CD14-positive monocyte (primary cell): ENCODE results near the gene MAP2K1. TPM values are rescaled to one million over a fixed set of nuclear protein-coding genes. Genes with fewer than 3 reads are reported as not detected.

Experiments
- DNase-seq, 3 donors: peaks; one replicate each; pipeline ENCODE4 v3.0.0-alpha.2; 2011 to 2022
- H2AFZ ChIP-seq: 2 replicates; pipeline ENCODE4 v1.6.0; 2012; ENCODE audit warnings: mild to moderate bottlenecking, low read depth, low read length, inconsistent platforms; ENCODE audit not compliant: insufficient read depth, poor library complexity, severe bottlenecking
- H3K27ac ChIP-seq, 2 donors: 1 replicate in 1 of 2; 2 replicates in 1 of 2; pipeline ENCODE4 v1.5.1; 2012 to 2013; ENCODE audit warnings: low read length in 2 of 2, control low read depth in 1 of 2, inconsistent platforms in 1 of 2, low read depth in 1 of 2, mild to moderate bottlenecking in 1 of 2
- H3K27me3 ChIP-seq, 2 donors: one replicate each; pipeline versions ENCODE4 v1.6.0 to v1.6.1; 2011 to 2013; ENCODE audit warnings: low read length in 2 of 2; ENCODE audit not compliant: control insufficient read depth in 2 of 2, insufficient read depth in 2 of 2
- H3K36me3 ChIP-seq, 2 donors: replicated peaks in 1 of 2; 1 replicate in 1 of 2; 2 replicates in 1 of 2; pipeline versions ENCODE4 v1.5.1 to v1.6.1; 2012 to 2013; ENCODE audit warnings: low read length in 2 of 2, control low read depth in 1 of 2, inconsistent platforms in 1 of 2, mild to moderate bottlenecking in 1 of 2; ENCODE audit not compliant: insufficient read depth in 2 of 2, control insufficient read depth in 1 of 2
- H3K4me1 ChIP-seq, 2 donors: 1 replicate in 1 of 2; 2 replicates in 1 of 2; pipeline versions ENCODE4 v1.5.1 to v1.6.1; 2012 to 2013; ENCODE audit warnings: low read length in 2 of 2, control low read depth in 1 of 2, inconsistent platforms in 1 of 2, mild to moderate bottlenecking in 1 of 2, moderate library complexity in 1 of 2; ENCODE audit not compliant: insufficient read depth in 2 of 2, control insufficient read depth in 1 of 2
- H3K4me2 ChIP-seq: replicated peaks from 2 replicates; pipeline ENCODE3; 2012; ENCODE audit warnings: low read length, moderate library complexity, mild to moderate bottlenecking; ENCODE audit not compliant: poor library complexity, severe bottlenecking; ENCODE audit errors: extremely low read depth
- H3K4me3 ChIP-seq, 3 experiments: fragments of 200-600 bp in 1 of 3; sonication (generic) in 1 of 3; replicated peaks in 1 of 3; 1 replicate in 2 of 3; 2 replicates in 1 of 3; pipeline ENCODE4 v1.5.1; 2011 to 2013; ENCODE audit warnings: low read length in 3 of 3, mild to moderate bottlenecking in 3 of 3, control low read depth in 2 of 3, low read depth in 2 of 3, inconsistent platforms in 1 of 3, moderate library complexity in 1 of 3
- H3K79me2 ChIP-seq: 2 replicates; pipeline ENCODE4 v1.6.0; 2012; ENCODE audit warnings: mild to moderate bottlenecking, control low read depth, inconsistent platforms, low read length, moderate library complexity; ENCODE audit not compliant: insufficient read depth
- H3K9ac ChIP-seq: 2 replicates; pipeline ENCODE4 v1.6.0; 2017; ENCODE audit warnings: low read length, mild to moderate bottlenecking; ENCODE audit not compliant: insufficient read depth, poor library complexity, severe bottlenecking
- H3K9me3 ChIP-seq, 2 donors: replicated peaks in 1 of 2; 1 replicate in 1 of 2; 2 replicates in 1 of 2; pipeline versions ENCODE4 v1.5.1 to v1.6.1; 2012 to 2013; ENCODE audit warnings: low read length in 2 of 2, control low read depth in 1 of 2; ENCODE audit not compliant: control insufficient read depth in 1 of 2, insufficient read depth in 1 of 2
- H4K20me1 ChIP-seq: 2 replicates; pipeline ENCODE4 v1.6.0; 2012; ENCODE audit warnings: mild to moderate bottlenecking, low read length, control low read depth, moderate library complexity; ENCODE audit not compliant: insufficient read depth
- H3K27ac Mint-ChIP-seq, 7 donors: one replicate each; pipeline ENCODE4 v1.8.0; 2020; ENCODE audit warnings: mild to moderate bottlenecking in 7 of 7, mixed read lengths in 7 of 7, moderate library complexity in 6 of 7, inconsistent platforms in 2 of 7
- H3K27me3 Mint-ChIP-seq, 3 donors: one replicate each; pipeline ENCODE4 v1.8.0; 2021 to 2022; ENCODE audit warnings: low read depth in 3 of 3, mild to moderate bottlenecking in 3 of 3, mixed read lengths in 3 of 3, moderate library complexity in 3 of 3, inconsistent platforms in 1 of 3
- H3K36me3 Mint-ChIP-seq, 2 donors: one replicate each; pipeline ENCODE4 v1.8.0; 2020; ENCODE audit warnings: mixed read lengths in 2 of 2, inconsistent platforms in 1 of 2, mild to moderate bottlenecking in 1 of 2
- H3K4me1 Mint-ChIP-seq: one replicate; pipeline ENCODE4 v1.8.0; 2020; ENCODE audit warnings: mild to moderate bottlenecking, mixed read lengths
- H3K4me3 Mint-ChIP-seq, 2 donors: one replicate each; pipeline ENCODE4 v1.8.0; 2020; ENCODE audit warnings: mild to moderate bottlenecking in 2 of 2, mixed read lengths in 2 of 2, moderate library complexity in 1 of 2
- H3K9me3 Mint-ChIP-seq, 7 donors: one replicate each; pipeline ENCODE4 v1.8.0; 2020 to 2022; ENCODE audit warnings: mixed read lengths in 7 of 7, mild to moderate bottlenecking in 6 of 7, moderate library complexity in 6 of 7, inconsistent platforms in 2 of 7
- WGBS: methylation state at CpG from one replicate; pipeline ENCODE4 v1.1.5; 2013; ENCODE audit warnings: missing lambda C conversion rate; ENCODE audit not compliant: insufficient coverage; 5-methylcytosine and 5-hydroxymethylcytosine counted together
- intact Hi-C, 2 donors: fragments of 100-400 bp; cut with micrococcal nuclease; formaldehyde crosslinking; loops; one replicate each; pipeline versions ENCODE4 v1.15.0 to v1.15.1; 2023
- polyA plus RNA-seq, 3 donors: library from polyadenylated mRNA; depleted of rRNA in 1 of 3; unstranded in 2 of 3; stranded (reverse) in 1 of 3; fragments of 300-500 nt in 2 of 3; fragments of >200 nt in 1 of 3; fragmentation: Illumina TruSeq in 2 of 3; gene quantifications; 1 replicate in 2 of 3; 2 replicates in 1 of 3; pipeline ENCODE4 v1.2.3, GENCODE V29; 2012 to 2021
- TF ChIP-seq, protein P1 (sequence below): fragments of 200-600 bp; IDR thresholded peaks from one replicate; pipeline ENCODE4 v1.8.0; 2022; ENCODE audit warnings: antibody characterized with exemption, mild to moderate bottlenecking

The MAP2K1 gene
- polyA plus RNA-seq, 3 donors = 41.3 to 71.1 (median 64.5) TPM

DNA sequence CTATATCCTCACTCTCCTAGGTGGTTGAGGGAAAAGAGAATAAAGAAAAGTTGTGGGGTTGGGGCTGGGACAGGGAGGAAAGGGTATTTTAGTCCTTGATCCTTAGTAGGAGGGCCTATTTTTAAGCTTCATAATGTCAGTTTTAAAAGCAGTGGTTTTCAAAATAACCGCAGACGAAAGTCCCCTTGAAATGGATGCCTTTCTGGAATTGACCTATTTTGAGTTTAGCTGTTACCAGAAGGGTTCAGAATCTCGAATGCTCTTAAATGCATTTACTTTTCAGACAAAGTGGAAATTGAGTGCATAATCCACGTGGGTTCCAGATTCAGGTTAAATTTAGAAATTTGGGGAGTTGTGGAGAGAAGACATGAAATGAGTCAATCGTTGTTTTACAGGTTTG is 16.6 kb downstream of the MAP2K1 start:
- no peak for DNase-seq
- H3K4me2 ChIP-seq = no peak overlapping the region
- peaks cover 100% of the 10 kb centered on the region for H3K79me2 ChIP-seq
- TF ChIP-seq, protein P1, sequence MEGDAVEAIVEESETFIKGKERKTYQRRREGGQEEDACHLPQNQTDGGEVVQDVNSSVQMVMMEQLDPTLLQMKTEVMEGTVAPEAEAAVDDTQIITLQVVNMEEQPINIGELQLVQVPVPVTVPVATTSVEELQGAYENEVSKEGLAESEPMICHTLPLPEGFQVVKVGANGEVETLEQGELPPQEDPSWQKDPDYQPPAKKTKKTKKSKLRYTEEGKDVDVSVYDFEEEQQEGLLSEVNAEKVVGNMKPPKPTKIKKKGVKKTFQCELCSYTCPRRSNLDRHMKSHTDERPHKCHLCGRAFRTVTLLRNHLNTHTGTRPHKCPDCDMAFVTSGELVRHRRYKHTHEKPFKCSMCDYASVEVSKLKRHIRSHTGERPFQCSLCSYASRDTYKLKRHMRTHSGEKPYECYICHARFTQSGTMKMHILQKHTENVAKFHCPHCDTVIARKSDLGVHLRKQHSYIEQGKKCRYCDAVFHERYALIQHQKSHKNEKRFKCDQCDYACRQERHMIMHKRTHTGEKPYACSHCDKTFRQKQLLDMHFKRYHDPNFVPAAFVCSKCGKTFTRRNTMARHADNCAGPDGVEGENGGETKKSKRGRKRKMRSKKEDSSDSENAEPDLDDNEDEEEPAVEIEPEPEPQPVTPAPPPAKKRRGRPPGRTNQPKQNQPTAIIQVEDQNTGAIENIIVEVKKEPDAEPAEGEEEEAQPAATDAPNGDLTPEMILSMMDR = no peak
- WGBS = 95% methylated on average over 4 of the region's 5 CpGs
- no peak overlapping the region for H3K9ac ChIP-seq
- H3K27me3 ChIP-seq = no peaks in the 10 kb centered on the region
- no peak overlapping the region for H3K27ac Mint-ChIP-seq
- no peaks in the 10 kb centered on the region for H3K27me3 Mint-ChIP-seq
- peaks cover 4 to 20% of the 10 kb centered on the region in 2 donors for H3K36me3 ChIP-seq
- no peak overlapping the region for H3K4me3 ChIP-seq
- H2AFZ ChIP-seq = no peak overlapping the region
- H3K4me3 Mint-ChIP-seq = no peak overlapping the region
- peaks cover 69% of the 10 kb centered on the region for H3K4me1 Mint-ChIP-seq
- peaks cover 28 to 52% of the 10 kb centered on the region in 2 donors for H3K4me1 ChIP-seq
- peaks cover 100% of the 10 kb centered on the region for H4K20me1 ChIP-seq
- intact Hi-C loops = no loop called here
- H3K36me3 Mint-ChIP-seq = peaks cover 29 to 30% of the 10 kb centered on the region in 2 donors
- H3K9me3 ChIP-seq = no peaks in the 10 kb centered on the region
- H3K27ac ChIP-seq = no peak overlapping the region
- no peaks in the 10 kb centered on the region for H3K9me3 Mint-ChIP-seq

DNA sequence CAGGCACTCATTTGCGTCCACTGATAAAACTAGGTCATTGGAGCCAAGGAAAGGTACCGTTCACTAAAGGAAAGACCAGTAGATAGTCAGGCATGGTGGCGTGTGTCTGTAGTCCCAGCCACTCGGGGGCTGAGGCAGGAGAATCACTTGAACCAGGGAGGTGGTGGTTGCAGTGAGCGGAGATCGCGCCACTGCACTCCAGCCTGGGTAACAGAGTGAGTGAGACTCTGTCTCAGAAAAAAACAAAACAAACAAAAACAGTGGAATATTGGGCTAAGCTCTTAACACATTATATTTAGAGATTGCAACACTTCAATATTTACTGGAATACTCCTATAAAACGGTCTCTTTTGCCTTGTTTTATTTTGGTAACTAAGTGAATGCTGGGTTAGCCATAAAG is 17.4 kb downstream of the MAP2K1 start:
- Mint-ChIP-seq H3K36me3 (peaks cover 22 to 26% of the 10 kb centered on the region in 2 donors), H3K27me3 (no peaks in the 10 kb centered on the region), H3K4me3 (peak overlapping the region in 1 of 2 donors; percentile 91), H3K4me1 (peaks cover 77% of the 10 kb centered on the region), H3K27ac (peak overlapping the region in 1 of 7 donors; percentile 19), H3K9me3 (peaks cover 0 to 2% (median 0%) of the 10 kb centered on the region in 7 donors)
- Histone ChIP-seq H3K27ac (no peak overlapping the region), H4K20me1 (peaks cover 100% of the 10 kb centered on the region), H3K9me3 (no peaks in the 10 kb centered on the region), H3K4me3 (no peak overlapping the region), H3K79me2 (peaks cover 100% of the 10 kb centered on the region), H3K36me3 (peaks cover 4 to 15% of the 10 kb centered on the region in 2 donors), H2AFZ (no peak overlapping the region), H3K4me1 (peaks cover 36 to 60% of the 10 kb centered on the region in 2 donors), H3K9ac (no peak overlapping the region), H3K4me2 (peak overlapping the region; percentile 56), H3K27me3 (no peaks in the 10 kb centered on the region)
- 92% methylated on average over 3 of the region's 8 CpGs for WGBS
- TF ChIP-seq, protein P1 = no peak
- intact Hi-C loops = no loop called here
- no peak for DNase-seq
